Hepatocyte (in vitro differentiated cells): ENCODE measurements around the gene LYRM4.

Source experiments
- CTCF ChIP-seq: fragments of 200-600 bp; sonication (generic); IDR thresholded peaks from 2 replicates; pipeline ENCODE4 v1.5.1; 2016; ENCODE audit warnings: antibody characterized with exemption, mild to moderate bottlenecking; ENCODE audit not compliant: poor library complexity
- EZH2 ChIP-seq: fragments of 200-600 bp; sonication (generic); IDR thresholded peaks from 2 replicates; pipeline ENCODE4 v1.6.1; 2016; ENCODE audit warnings: antibody characterized with exemption, mild to moderate bottlenecking, borderline replicate concordance
- EZH2phosphoT487 ChIP-seq: fragments of 200-600 bp; sonication (generic); IDR thresholded peaks from one replicate; pipeline ENCODE4 v1.6.1; 2018; ENCODE audit warnings: antibody characterized with exemption, mild to moderate bottlenecking, low read depth, moderate library complexity; ENCODE audit not compliant: unreplicated experiment, severe bottlenecking

- TF ChIP-seq CTCF (no peak), EZH2 (no peak), EZH2phosphoT487 (no peak)
Observed at GRCh38 chr6:5237805-5238204, 22.9 kb downstream of the LYRM4 start.
